ENCODE results near the gene SEPSECS.
"Not testable (repeated sequence)": the region's sequence is repeated elsewhere in the genome, so short reads cannot be mapped to it uniquely, and the experiment has no call there.

SEPSECS gene

GRCh38 chr4:25109511-25109910 lies 50.7 kb downstream of the SEPSECS start:
- no peak for DNase-seq (ENCODE audit: low read depth)

GRCh38 chr4:25108556-25108955 lies 51.7 kb downstream of the SEPSECS start:
- DNase-seq (ENCODE audit: low read depth) = no peak

- no peak for DNase-seq (ENCODE audit: low read depth)
These were observed 52.3 kb downstream of the SEPSECS start for GRCh38 chr4:25107827-25108516.

- DNase-seq (ENCODE audit: low read depth) = no peak
These were observed 53.7 kb downstream of the SEPSECS start for GRCh38 chr4:25106363-25107151.

- no peak for DNase-seq (ENCODE audit: low read depth)
These were observed 55.7 kb downstream of the SEPSECS start for GRCh38 chr4:25104591-25104990.

GRCh38 chr4:25103418-25103817 lies 56.8 kb downstream of the SEPSECS start:
- no peak for DNase-seq (ENCODE audit: low read depth)

GRCh38 chr4:25101836-25102235 lies 58.4 kb downstream of the SEPSECS start:
- no peak for DNase-seq (ENCODE audit: low read depth)

- no peak for DNase-seq (ENCODE audit: low read depth)
These were observed 59.5 kb downstream of the SEPSECS start for GRCh38 chr4:25100710-25101109.

GRCh38 chr4:25100021-25100555 lies 60.2 kb downstream of the SEPSECS start:
- no peak for DNase-seq (ENCODE audit: low read depth)

GRCh38 chr4:25098964-25099891 lies 61.0 kb downstream of the SEPSECS start:
- DNase-seq (ENCODE audit: low read depth) = no peak

- no peak for DNase-seq (ENCODE audit: low read depth)
These were observed 63.2 kb downstream of the SEPSECS start for GRCh38 chr4:25096981-25097443.

GRCh38 chr4:25096251-25096980 lies 63.8 kb downstream of the SEPSECS start:
- no peak for DNase-seq (ENCODE audit: low read depth)

GRCh38 chr4:25095837-25096236 lies 64.4 kb downstream of the SEPSECS start:
- no peak for DNase-seq (ENCODE audit: low read depth)

GRCh38 chr4:25092139-25092538 lies 68.1 kb downstream of the SEPSECS start:
- no peak for DNase-seq (ENCODE audit: low read depth)

GRCh38 chr4:25090516-25090915 lies 69.7 kb downstream of the SEPSECS start:
- DNase-seq (ENCODE audit: low read depth) = no peak

GRCh38 chr4:25089051-25089763 lies 71.0 kb downstream of the SEPSECS start:
- DNase-seq (ENCODE audit: low read depth) = no peak

GRCh38 chr4:25088093-25088952 lies 71.9 kb downstream of the SEPSECS start:
- DNase-seq (ENCODE audit: low read depth) = no peak

- no peak for DNase-seq (ENCODE audit: low read depth)
These were observed 74.6 kb downstream of the SEPSECS start for GRCh38 chr4:25085671-25086070.

GRCh38 chr4:25083441-25083840 lies 76.8 kb downstream of the SEPSECS start:
- not testable (repeated sequence) for DNase-seq (ENCODE audit: low read depth)

Measured in stimulated activated CD8-positive, alpha-beta memory T cell treated with anti-CD3 and anti-CD28 coated beads, Interleukin-7, amount 100 ng/mL, for 24 hours (primary cell).